Measurements from ENCODE around the gene CYB561D1. TPM values are rescaled to one million over a fixed set of nuclear protein-coding genes. Genes with fewer than 3 reads are reported as not detected.

Gene CYB561D1
- total RNA-seq, 1 donor from 2014 or later: 18.5 TPM

- peak; percentile 96 for DNase-seq (ENCODE audit: low spot score)
Measured at GRCh38 chr1:109548321-109549267, 54.7 kb downstream of the CYB561D1 start, which contains the start of gene GNAI3. Gene GNAI3, plus strand, starts transcription at chr1:109548615. Its CDS starts 106 bp downstream, at chr1:109548721.

Other genes starting within 250 kb of the CYB561D1 start
- 20.9 TPM for gene CELSR2, start 244.6 kb upstream of the CYB561D1 start, total RNA-seq
- 7.4 TPM for gene PSRC1, start 210.9 kb upstream of the CYB561D1 start, total RNA-seq
- gene MYBPHL, start 187.1 kb upstream of the CYB561D1 start, total RNA-seq: 0.20 TPM
- gene SORT1, start 96.2 kb upstream of the CYB561D1 start, total RNA-seq: 96.7 TPM
- gene PSMA5, start 67.6 kb upstream of the CYB561D1 start, total RNA-seq: 58.5 TPM
- gene SYPL2, start 27.5 kb upstream of the CYB561D1 start, total RNA-seq: 3.1 TPM
- 5.4 TPM for gene ATXN7L2, start 10.2 kb upstream of the CYB561D1 start, total RNA-seq
- 15.6 TPM for gene AMIGO1, start 15.6 kb downstream of the CYB561D1 start, total RNA-seq
- gene GPR61, start 45.8 kb downstream of the CYB561D1 start, total RNA-seq: 0.29 TPM
- 6.7 TPM for gene GNAI3, start 54.5 kb downstream of the CYB561D1 start, total RNA-seq
- not detected for gene GNAT2, start 125.5 kb downstream of the CYB561D1 start, total RNA-seq
- 171 TPM for gene AMPD2, start 125.7 kb downstream of the CYB561D1 start, total RNA-seq
- gene GSTM4, start 162.0 kb downstream of the CYB561D1 start, total RNA-seq: 44.1 TPM
- gene GSTM2, start 174.0 kb downstream of the CYB561D1 start, total RNA-seq: 69.9 TPM
- gene GSTM1, start 193.7 kb downstream of the CYB561D1 start, total RNA-seq: 0.40 TPM
- 32.8 TPM for gene GSTM5, start 218.2 kb downstream of the CYB561D1 start, total RNA-seq
- 40.6 TPM for gene GSTM3, start 246.9 kb downstream of the CYB561D1 start, total RNA-seq